GM10266 (cell line): ENCODE measurements around the gene SYT11.

Source experiments
- DNase-seq: peaks from one replicate; pipeline ENCODE4 v3.0.0; 2012; ENCODE audit errors: extremely low spot score
- TF ChIP-seq, protein P1 (sequence below): IDR thresholded peaks from 2 replicates; pipeline ENCODE4 v1.5.1; 2012; ENCODE audit warnings: mild to moderate bottlenecking, low read depth; ENCODE audit not compliant: control insufficient read depth, insufficient read depth; ENCODE audit errors: missing control alignments

The SYT11 gene

DNA sequence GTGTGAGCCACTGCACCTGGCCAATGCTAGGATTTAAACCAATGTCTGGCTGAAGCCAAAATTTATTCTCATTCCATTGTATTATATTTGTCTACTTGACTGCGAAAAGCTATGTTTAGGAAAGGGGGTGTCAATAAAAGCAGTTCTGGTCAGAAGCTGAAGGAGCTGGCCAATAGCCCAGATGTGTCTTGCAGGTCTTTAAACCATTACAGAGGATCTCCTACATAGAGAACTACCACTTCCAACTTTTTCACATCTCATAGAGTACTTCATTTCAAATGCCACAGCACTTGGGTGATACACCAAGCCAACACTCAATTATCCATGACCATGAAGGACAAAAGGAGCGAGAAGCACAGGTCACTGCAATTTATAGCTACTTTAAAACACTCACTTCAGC, 2.5 kb downstream of the SYT11 start:
- TF ChIP-seq, protein P1, sequence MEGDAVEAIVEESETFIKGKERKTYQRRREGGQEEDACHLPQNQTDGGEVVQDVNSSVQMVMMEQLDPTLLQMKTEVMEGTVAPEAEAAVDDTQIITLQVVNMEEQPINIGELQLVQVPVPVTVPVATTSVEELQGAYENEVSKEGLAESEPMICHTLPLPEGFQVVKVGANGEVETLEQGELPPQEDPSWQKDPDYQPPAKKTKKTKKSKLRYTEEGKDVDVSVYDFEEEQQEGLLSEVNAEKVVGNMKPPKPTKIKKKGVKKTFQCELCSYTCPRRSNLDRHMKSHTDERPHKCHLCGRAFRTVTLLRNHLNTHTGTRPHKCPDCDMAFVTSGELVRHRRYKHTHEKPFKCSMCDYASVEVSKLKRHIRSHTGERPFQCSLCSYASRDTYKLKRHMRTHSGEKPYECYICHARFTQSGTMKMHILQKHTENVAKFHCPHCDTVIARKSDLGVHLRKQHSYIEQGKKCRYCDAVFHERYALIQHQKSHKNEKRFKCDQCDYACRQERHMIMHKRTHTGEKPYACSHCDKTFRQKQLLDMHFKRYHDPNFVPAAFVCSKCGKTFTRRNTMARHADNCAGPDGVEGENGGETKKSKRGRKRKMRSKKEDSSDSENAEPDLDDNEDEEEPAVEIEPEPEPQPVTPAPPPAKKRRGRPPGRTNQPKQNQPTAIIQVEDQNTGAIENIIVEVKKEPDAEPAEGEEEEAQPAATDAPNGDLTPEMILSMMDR: no peak
- no peak for DNase-seq

DNA sequence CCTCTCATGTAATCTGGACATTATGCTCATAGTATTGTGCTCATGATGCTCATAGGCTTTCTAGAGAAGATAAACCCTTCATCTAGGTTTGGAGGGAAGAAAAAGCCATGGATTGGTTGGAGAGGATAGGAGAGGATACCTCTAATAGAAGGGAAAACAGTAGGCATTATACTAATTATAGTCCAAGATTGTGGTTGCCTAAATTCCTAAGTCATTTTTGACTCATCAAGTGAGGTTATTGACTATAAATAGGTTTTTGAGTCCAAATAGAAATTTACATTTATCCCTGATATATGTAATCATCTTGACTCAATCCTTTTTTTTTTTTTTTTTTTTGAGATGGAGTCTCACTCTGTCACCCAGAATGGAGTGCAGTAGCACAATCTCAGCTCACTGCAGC, 5.0 kb downstream of the SYT11 start:
- TF ChIP-seq, protein P1: no peak
- DNase-seq: no peak

DNA sequence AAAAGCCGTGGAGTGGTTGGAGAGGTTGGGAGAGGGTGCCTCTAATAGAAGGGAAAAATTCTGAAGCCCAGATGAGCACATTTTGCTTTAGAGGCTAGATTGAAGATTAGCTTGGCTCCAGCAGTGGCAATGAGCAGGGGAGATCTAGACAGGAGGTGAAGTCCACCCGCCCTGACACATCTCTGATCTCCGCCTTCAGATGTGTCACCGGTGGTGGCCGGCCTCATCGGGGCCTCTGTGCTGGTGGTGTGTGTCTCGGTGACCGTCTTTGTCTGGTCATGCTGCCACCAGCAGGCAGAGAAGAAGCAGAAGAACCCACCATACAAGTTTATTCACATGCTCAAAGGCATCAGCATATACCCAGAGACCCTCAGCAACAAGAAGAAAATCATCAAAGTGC, 8.4 kb downstream of the SYT11 start:
- TF ChIP-seq, protein P1: no peak
- DNase-seq: no peak

DNA sequence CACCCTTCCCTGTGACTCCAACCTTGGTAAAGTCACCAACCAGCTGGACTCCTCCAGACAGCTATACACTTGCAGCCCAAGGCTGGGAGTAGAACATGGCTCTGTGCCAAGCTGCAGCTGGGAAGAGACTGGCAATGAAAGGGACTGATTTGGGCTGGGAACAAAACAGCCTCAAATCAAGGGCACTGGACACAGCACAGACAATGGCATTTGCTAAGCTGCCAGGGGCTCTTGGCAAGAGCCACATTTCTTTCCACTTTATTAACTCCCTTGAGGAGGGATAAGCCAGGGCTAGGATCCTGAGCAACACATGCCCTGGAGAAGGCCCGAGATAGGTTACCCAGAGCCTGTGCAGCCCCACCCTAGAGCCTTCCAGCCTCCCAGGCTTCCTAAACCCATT, 12.0 kb downstream of the SYT11 start:
- TF ChIP-seq, protein P1: no peak
- DNase-seq: no peak

DNA sequence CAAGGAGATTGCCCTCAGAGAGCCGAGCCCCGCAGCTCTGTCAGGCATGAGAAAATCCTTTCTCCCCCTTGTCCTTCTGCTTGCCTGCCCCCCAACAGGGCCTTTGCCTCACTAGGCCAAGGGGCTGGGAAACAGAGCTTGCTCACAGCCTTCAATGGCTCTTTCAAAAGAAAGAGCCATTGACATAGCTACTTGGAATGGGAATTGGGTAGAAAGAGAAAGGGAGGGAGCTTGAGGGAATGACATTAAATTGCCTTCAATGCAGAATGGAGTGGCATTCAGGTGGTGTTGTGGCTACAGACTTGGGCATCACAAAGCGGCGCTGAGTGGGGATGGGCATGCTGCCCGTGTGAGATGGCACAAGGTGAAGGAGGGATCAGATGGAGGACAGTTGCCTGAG, 13.2 kb downstream of the SYT11 start:
- no peak for DNase-seq
- TF ChIP-seq, protein P1: no peak

DNA sequence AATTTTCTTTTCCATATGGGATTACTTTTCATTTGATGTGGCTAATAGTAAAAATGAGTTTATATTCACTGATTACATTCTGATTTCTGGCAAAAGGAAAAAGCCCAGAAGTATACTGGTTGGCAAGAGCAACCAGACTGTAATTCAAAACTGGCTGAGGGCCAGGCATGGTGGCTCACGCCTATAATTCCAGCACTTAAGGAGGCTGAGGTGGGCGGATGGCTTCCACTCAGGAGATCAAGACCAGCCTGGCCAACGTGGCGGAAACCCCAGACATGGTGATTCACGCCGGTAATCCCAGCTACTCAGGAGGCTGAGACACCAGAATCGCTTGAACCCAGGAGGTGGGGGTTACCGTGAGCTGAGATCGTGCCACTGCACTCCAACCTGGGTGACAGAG, 14.5 kb downstream of the SYT11 start:
- TF ChIP-seq, protein P1: no peak
- DNase-seq: no peak

DNA sequence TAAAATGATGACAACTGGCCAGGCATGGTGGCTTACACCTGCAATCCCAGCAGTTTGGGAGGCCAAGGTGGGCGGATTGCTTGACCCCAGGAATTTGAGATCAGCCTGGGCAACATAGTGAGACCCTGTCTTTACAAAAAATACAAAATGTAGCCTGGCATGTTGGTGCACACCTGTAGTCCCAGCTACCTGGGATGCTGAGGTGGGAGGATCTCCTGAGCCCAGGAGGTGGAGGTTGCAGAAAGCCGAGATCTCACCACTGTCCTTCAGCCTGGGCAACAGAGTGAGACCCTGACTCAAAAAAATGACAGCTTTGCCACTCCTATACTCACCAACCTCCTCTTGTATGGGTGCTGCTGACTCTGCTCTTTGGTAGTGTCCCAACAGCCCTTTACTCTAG, 18.6 kb downstream of the SYT11 start:
- DNase-seq: no peak
- TF ChIP-seq, protein P1: no peak

DNA sequence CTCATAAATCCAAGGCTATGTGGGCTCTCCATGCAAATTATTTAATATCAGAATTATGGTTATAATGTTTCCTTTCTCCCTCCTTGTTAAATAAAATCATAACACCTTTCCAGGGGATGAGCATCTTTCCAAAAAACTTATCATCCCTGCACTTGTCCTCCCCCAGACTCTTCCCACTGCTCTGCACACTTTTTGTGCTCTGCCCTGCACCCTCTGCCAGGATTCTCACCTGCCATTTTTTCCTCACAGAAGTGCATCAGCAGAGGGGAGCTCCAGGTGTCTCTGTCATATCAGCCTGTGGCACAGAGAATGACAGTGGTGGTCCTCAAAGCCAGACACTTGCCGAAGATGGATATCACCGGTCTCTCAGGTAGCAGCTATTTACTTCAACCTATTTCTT, 20.9 kb downstream of the SYT11 start:
- DNase-seq: no peak
- TF ChIP-seq, protein P1: no peak
